Renal cortex interstitium (tissue), 11 donors: Measurements from ENCODE around the gene GLYATL1B. TPM values are rescaled to one million over a fixed set of nuclear protein-coding genes. Genes with fewer than 3 reads are reported as not detected.
A peak's percentile ranks its signal among the peaks of the same experiment; 100 is the strongest.

Source experiments
- DNase-seq, 11 donors: peaks; one replicate each; pipeline ENCODE4 v3.0.0-alpha.2; 2013; ENCODE audit warnings: low read depth in 9 of 11, low spot score in 4 of 11; ENCODE audit errors: extremely low read depth in 1 of 11
- polyA plus RNA-seq, 3 donors: library from polyadenylated mRNA; unstranded; fragments of 120-200 nt; gene quantifications; one replicate each; pipeline ENCODE4 v1.2.1, GENCODE V29; 2013; ENCODE audit not compliant: insufficient read length in 3 of 3

Gene GLYATL1B
- polyA plus RNA-seq, 3 donors: 0.17 TPM; not detected in 2

DNA sequence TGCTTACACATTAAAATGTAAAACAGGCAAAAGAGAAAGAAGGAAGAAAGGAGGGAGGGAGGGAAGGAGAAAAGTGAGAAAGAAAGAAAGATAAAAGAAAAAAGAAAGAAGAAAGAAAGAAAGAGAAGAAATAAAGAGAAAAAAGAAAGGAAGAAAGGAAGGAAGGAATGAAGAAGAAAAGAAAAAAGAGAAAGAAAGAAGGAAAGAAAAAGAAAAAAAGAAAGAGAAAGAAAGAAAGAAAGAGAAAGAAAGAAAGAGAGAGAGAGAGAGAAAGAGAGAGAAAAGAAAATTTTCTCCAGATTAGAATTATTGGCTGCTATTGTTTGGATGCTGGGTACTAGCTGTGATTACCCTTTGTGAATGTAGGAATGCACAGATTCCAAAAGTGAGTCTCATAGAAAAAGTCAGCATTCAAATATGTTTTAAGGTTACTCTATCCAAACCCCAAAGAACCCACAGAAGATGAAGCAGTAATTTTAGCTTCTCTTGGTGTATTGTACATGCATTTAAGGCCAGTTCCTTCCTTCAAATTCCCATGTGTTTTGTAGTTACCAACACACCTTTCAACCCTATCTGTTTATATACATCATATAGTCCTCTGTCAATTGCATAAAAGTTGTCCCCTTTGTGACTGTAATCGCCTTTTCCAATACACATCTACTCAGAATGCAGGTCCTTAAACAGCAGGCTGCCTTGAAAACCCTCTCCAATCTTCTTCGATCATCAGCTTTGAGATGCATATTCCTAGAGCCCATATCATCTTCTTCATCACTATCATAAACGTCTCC lies 55.8 kb downstream of the GLYATL1B start:
- peak in 1 of 11 donors; percentile 5 for DNase-seq

DNA sequence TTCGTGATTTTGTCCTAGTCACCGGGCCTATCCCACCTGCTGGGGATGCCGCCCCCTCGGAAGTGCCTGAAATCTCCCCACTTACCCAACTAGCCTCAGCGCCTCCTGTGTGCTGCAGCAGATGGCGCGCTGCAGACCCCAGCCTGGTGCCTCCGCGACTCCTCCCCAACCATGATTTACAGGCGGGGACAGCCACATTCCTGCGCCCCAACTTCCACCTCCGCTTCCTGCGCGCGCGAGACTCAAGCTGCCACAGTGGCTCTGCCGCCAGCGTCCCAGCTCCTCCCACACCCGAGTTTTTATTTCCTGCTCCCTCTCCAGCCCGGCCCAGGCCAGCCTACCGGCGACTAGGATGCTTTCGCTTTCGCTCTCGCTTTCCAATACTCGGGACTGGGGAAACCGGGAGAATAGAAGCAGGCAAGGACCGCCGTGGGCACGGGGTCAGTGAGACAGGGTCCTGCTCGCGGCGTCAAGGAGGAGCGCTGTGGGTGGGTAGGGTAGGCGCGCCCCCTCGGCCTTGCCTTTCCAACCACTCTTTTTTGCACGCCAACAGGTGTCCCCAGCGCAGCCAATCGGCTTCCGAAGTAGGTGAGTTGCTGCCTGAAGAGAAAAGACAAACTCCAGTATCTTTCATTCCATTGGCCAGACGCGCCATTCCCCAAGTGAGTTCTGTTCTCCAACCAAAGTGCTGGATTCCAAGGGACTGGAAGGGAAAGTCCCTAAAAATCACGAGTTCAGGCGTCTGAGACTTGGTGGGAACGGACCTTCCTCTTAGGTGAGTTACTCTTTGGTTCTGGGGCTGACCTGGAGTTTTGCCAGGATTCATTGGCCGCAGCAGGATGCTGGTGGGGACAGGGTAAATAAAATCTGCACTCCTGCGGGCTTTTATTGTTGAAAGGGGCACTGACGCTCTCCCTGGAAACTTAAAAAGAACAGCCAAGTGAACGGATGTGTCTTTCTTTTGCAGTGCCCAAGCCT lies 56.7 kb downstream of the GLYATL1B start, which contains the start of gene FAM111A:
Gene FAM111A (plus strand): TSS at position 327 of the 978 bp plus-strand sequence. CDS start 6,017 bp downstream, outside the sequence.
- DNase-seq: peak; percentile 67 to 88 (median 80)

GRCh38 chr11:59144096-59144495 lies 58.0 kb downstream of the GLYATL1B start:
- DNase-seq: no peak

Other genes with a start within 250 kb of the GLYATL1B start
- 1 to 10 TPM; 1.9 to 2.1 (median 2.1) TPM for gene GLYATL2, start 241.6 kb upstream of the GLYATL1B start, polyA plus RNA-seq
- 100 to 1,000 TPM; 149 to 193 (median 171) TPM for gene GLYATL1, start 146.8 kb upstream of the GLYATL1B start, polyA plus RNA-seq
- gene FAM111B, start 20.9 kb downstream of the GLYATL1B start, polyA plus RNA-seq: 10 to 100 TPM in 2 of 3 donors, 1 to 10 TPM in 1; 8.8 to 17.3 (median 16.2) TPM
- 10 to 100 TPM; 48.7 to 87.6 (median 62.7) TPM for gene FAM111A, start 56.5 kb downstream of the GLYATL1B start, polyA plus RNA-seq
- gene DTX4, start 85.8 kb downstream of the GLYATL1B start, polyA plus RNA-seq: 10 to 100 TPM; 41.3 to 62.1 (median 45.8) TPM
- 1 to 10 TPM; 8.5 to 9.3 (median 9.0) TPM for gene MPEG1, start 126.6 kb downstream of the GLYATL1B start, polyA plus RNA-seq